Measurements from ENCODE around the gene GALNTL6.

GALNTL6 gene

GRCh38 chr4:172683021-172683420, 869.8 kb downstream of the GALNTL6 start:
- Histone ChIP-seq H3K27ac (ENCODE audit: low read length, poor library complexity, severe bottlenecking) (no peak overlapping the region), H3K36me3 (ENCODE audit: control insufficient read depth in 1 of 2, insufficient read depth in 2 of 2, low read depth in 1 of 2, low read length in 2 of 2) (no peaks in the 10 kb centered on the region), H2BK12ac (ENCODE audit: low read length in 2 of 2) (no peak overlapping the region), H2BK15ac (ENCODE audit: low read depth, poor library complexity, severe bottlenecking) (no peak overlapping the region), H2AK5ac (ENCODE audit: low read length, severe bottlenecking) (no peak overlapping the region), H3K4me3 (ENCODE audit: insufficient read depth in 1 of 2, low read depth in 1 of 2, low read length in 2 of 2) (no peak overlapping the region), H3K23ac (ENCODE audit: low read length in 2 of 2) (no peak overlapping the region), H3K14ac (ENCODE audit: low read length in 2 of 2) (no peak overlapping the region), H3K4ac (ENCODE audit: low read depth in 1 of 2, low read length in 2 of 2) (no peak overlapping the region), H3K27me3 (ENCODE audit: control insufficient read depth in 1 of 2, insufficient read depth in 1 of 2, low read length in 2 of 2) (no peaks in the 10 kb centered on the region), H2BK120ac (ENCODE audit: low read depth, low read length) (no peak overlapping the region), H2AFZ (ENCODE audit: low read depth, low read length) (no peak overlapping the region), H2BK5ac (ENCODE audit: low read depth, low read length, poor library complexity, severe bottlenecking) (no peak overlapping the region), H3K79me1 (replicated peaks; ENCODE audit: low read length, poor library complexity, severe bottlenecking) (no peaks in the 10 kb centered on the region), H3K9me3 (ENCODE audit: control insufficient read depth, low read length) (no peaks in the 10 kb centered on the region), H4K8ac (ENCODE audit: low read length) (no peak overlapping the region), H3K9ac (ENCODE audit: low read length) (no peak overlapping the region), H3K4me2 (ENCODE audit: low read length, poor library complexity, severe bottlenecking) (no peak overlapping the region), H3K18ac (ENCODE audit: low read depth in 1 of 2, low read length in 2 of 2) (no peak overlapping the region), H3K4me1 (ENCODE audit: control insufficient read depth, insufficient read depth, low read depth, low read length) (no peaks in the 10 kb centered on the region), H4K91ac (ENCODE audit: low read length) (no peak overlapping the region)
- WGBS = 100% methylated on average over 2 of the region's 3 CpGs
- peak; percentile 37 for DNase-seq

DNA sequence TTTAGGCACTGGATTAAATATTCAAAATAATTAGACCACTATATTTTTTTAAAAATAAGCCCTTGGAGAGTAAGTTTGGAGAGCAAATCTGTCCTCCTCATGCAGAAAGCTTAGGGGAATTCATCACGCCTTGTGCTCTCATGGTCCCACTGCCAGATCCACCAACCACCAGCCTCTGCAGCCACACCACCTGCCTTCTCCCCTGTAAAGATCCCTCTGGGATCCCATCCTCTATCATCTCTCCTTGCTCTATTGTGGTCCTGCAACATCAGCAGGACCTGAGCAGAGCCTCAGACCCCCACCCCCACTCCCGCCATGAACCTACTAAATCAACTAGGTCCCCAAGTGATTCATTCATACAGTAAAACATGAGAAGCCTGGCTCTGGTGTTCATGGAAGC, 872.8 kb downstream of the GALNTL6 start:
- no peak overlapping the region for H3K4ac ChIP-seq (ENCODE audit: low read depth in 1 of 2, low read length in 2 of 2)
- no peak overlapping the region for H4K91ac ChIP-seq (ENCODE audit: low read length)
- no peak overlapping the region for H2BK15ac ChIP-seq (ENCODE audit: low read depth, poor library complexity, severe bottlenecking)
- no peak overlapping the region for H3K9ac ChIP-seq (ENCODE audit: low read length)
- H3K79me1 ChIP-seq (replicated peaks; ENCODE audit: low read length, poor library complexity, severe bottlenecking) = no peaks in the 10 kb centered on the region
- H2BK12ac ChIP-seq (ENCODE audit: low read length in 2 of 2) = no peak overlapping the region
- no peak overlapping the region for H3K27ac ChIP-seq (ENCODE audit: low read length, poor library complexity, severe bottlenecking)
- no peak overlapping the region for H2BK5ac ChIP-seq (ENCODE audit: low read depth, low read length, poor library complexity, severe bottlenecking)
- H3K4me2 ChIP-seq (ENCODE audit: low read length, poor library complexity, severe bottlenecking) = no peak overlapping the region
- H3K4me1 ChIP-seq (ENCODE audit: control insufficient read depth, insufficient read depth, low read depth, low read length) = no peaks in the 10 kb centered on the region
- no peak overlapping the region for H3K14ac ChIP-seq (ENCODE audit: low read length in 2 of 2)
- no peaks in the 10 kb centered on the region for H3K27me3 ChIP-seq (ENCODE audit: control insufficient read depth in 1 of 2, insufficient read depth in 1 of 2, low read length in 2 of 2)
- H2BK120ac ChIP-seq (ENCODE audit: low read depth, low read length) = no peak overlapping the region
- no peak overlapping the region for H2AK5ac ChIP-seq (ENCODE audit: low read length, severe bottlenecking)
- no peaks in the 10 kb centered on the region for H3K9me3 ChIP-seq (ENCODE audit: control insufficient read depth, low read length)
- DNase-seq = no peak
- no peak overlapping the region for H3K23ac ChIP-seq (ENCODE audit: low read length in 2 of 2)
- no peak overlapping the region for H3K18ac ChIP-seq (ENCODE audit: low read depth in 1 of 2, low read length in 2 of 2)
- H4K8ac ChIP-seq (ENCODE audit: low read length) = no peak overlapping the region
- 94% methylated on average over 2 of the region's 2 CpGs for WGBS
- no peaks in the 10 kb centered on the region for H3K36me3 ChIP-seq (ENCODE audit: control insufficient read depth in 1 of 2, insufficient read depth in 2 of 2, low read depth in 1 of 2, low read length in 2 of 2)
- no peak overlapping the region for H3K4me3 ChIP-seq (ENCODE audit: insufficient read depth in 1 of 2, low read depth in 1 of 2, low read length in 2 of 2)
- no peak overlapping the region for H2AFZ ChIP-seq (ENCODE audit: low read depth, low read length)

- no peaks in the 10 kb centered on the region for H3K36me3 ChIP-seq (ENCODE audit: control insufficient read depth in 1 of 2, insufficient read depth in 2 of 2, low read depth in 1 of 2, low read length in 2 of 2)
- DNase-seq = no peak
- no peak overlapping the region for H3K4ac ChIP-seq (ENCODE audit: low read depth in 1 of 2, low read length in 2 of 2)
- no peak overlapping the region for H3K14ac ChIP-seq (ENCODE audit: low read length in 2 of 2)
- H2AK5ac ChIP-seq (ENCODE audit: low read length, severe bottlenecking) = no peak overlapping the region
- H3K4me3 ChIP-seq (ENCODE audit: insufficient read depth in 1 of 2, low read depth in 1 of 2, low read length in 2 of 2) = no peak overlapping the region
- H2BK12ac ChIP-seq (ENCODE audit: low read length in 2 of 2) = no peak overlapping the region
- H4K91ac ChIP-seq (ENCODE audit: low read length) = no peak overlapping the region
- no peak overlapping the region for H3K9ac ChIP-seq (ENCODE audit: low read length)
- H2BK15ac ChIP-seq (ENCODE audit: low read depth, poor library complexity, severe bottlenecking) = no peak overlapping the region
- no peak overlapping the region for H4K8ac ChIP-seq (ENCODE audit: low read length)
- H3K4me2 ChIP-seq (ENCODE audit: low read length, poor library complexity, severe bottlenecking) = no peak overlapping the region
- H3K27me3 ChIP-seq (ENCODE audit: control insufficient read depth in 1 of 2, insufficient read depth in 1 of 2, low read length in 2 of 2) = no peaks in the 10 kb centered on the region
- no peak overlapping the region for H2BK5ac ChIP-seq (ENCODE audit: low read depth, low read length, poor library complexity, severe bottlenecking)
- H3K9me3 ChIP-seq (ENCODE audit: control insufficient read depth, low read length) = peaks cover 12% of the 10 kb centered on the region
- H3K27ac ChIP-seq (ENCODE audit: low read length, poor library complexity, severe bottlenecking) = no peak overlapping the region
- H2BK120ac ChIP-seq (ENCODE audit: low read depth, low read length) = no peak overlapping the region
- H3K79me1 ChIP-seq (replicated peaks; ENCODE audit: low read length, poor library complexity, severe bottlenecking) = no peaks in the 10 kb centered on the region
- H3K23ac ChIP-seq (ENCODE audit: low read length in 2 of 2) = no peak overlapping the region
- H3K4me1 ChIP-seq (ENCODE audit: control insufficient read depth, insufficient read depth, low read depth, low read length) = no peaks in the 10 kb centered on the region
- no peak overlapping the region for H3K18ac ChIP-seq (ENCODE audit: low read depth in 1 of 2, low read length in 2 of 2)
- H2AFZ ChIP-seq (ENCODE audit: low read depth, low read length) = no peak overlapping the region
- WGBS = no CpG with 5 or more reads among the region's 1 CpG
Observed at GRCh38 chr4:172688534-172688933, 875.3 kb downstream of the GALNTL6 start.

DNA sequence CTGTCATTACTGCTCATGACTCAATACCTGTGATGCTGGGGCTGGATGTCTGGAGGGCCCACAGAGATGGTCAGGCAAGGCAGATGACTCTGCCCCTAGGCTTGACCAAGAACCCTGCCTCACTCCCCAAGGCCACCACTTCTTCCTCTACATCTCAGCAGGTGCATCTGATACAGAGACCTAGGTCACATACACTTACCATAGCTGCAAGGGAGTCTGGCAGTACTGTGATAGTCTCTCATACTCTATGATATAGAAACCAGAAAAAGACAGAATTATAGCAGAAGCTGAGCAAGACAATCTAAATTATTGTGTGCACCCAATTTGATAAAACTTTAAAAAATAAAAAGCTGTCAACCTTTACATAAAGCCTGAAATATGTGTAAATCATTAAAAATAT, 878.3 kb downstream of the GALNTL6 start:
- Histone ChIP-seq H3K4ac (ENCODE audit: low read depth in 1 of 2, low read length in 2 of 2) (no peak overlapping the region), H4K8ac (ENCODE audit: low read length) (no peak overlapping the region), H3K27me3 (ENCODE audit: control insufficient read depth in 1 of 2, insufficient read depth in 1 of 2, low read length in 2 of 2) (no peaks in the 10 kb centered on the region), H3K18ac (ENCODE audit: low read depth in 1 of 2, low read length in 2 of 2) (no peak overlapping the region), H3K79me1 (replicated peaks; ENCODE audit: low read length, poor library complexity, severe bottlenecking) (no peaks in the 10 kb centered on the region), H3K23ac (ENCODE audit: low read length in 2 of 2) (no peak overlapping the region), H2BK120ac (ENCODE audit: low read depth, low read length) (no peak overlapping the region), H3K14ac (ENCODE audit: low read length in 2 of 2) (no peak overlapping the region), H3K9me3 (ENCODE audit: control insufficient read depth, low read length) (peaks cover 13% of the 10 kb centered on the region), H2BK15ac (ENCODE audit: low read depth, poor library complexity, severe bottlenecking) (no peak overlapping the region), H3K4me3 (ENCODE audit: insufficient read depth in 1 of 2, low read depth in 1 of 2, low read length in 2 of 2) (no peak overlapping the region), H3K4me1 (ENCODE audit: control insufficient read depth, insufficient read depth, low read depth, low read length) (no peaks in the 10 kb centered on the region), H4K91ac (ENCODE audit: low read length) (no peak overlapping the region), H3K9ac (ENCODE audit: low read length) (no peak overlapping the region), H2AFZ (ENCODE audit: low read depth, low read length) (no peak overlapping the region), H2AK5ac (ENCODE audit: low read length, severe bottlenecking) (no peak overlapping the region), H2BK5ac (ENCODE audit: low read depth, low read length, poor library complexity, severe bottlenecking) (no peak overlapping the region), H2BK12ac (ENCODE audit: low read length in 2 of 2) (no peak overlapping the region), H3K27ac (ENCODE audit: low read length, poor library complexity, severe bottlenecking) (no peak overlapping the region), H3K36me3 (ENCODE audit: control insufficient read depth in 1 of 2, insufficient read depth in 2 of 2, low read depth in 1 of 2, low read length in 2 of 2) (no peaks in the 10 kb centered on the region), H3K4me2 (ENCODE audit: low read length, poor library complexity, severe bottlenecking) (no peak overlapping the region)
- no peak for DNase-seq
